T follicular helper cell (primary cell): ENCODE measurements around the gene BCL2.
A peak's percentile ranks its signal among the peaks of the same experiment; 100 is the strongest.

Experiments
- DNase-seq: peaks from one replicate; pipeline ENCODE4 v3.0.0-alpha.2; 2020; ENCODE audit warnings: low read depth

The BCL2 gene

DNA sequence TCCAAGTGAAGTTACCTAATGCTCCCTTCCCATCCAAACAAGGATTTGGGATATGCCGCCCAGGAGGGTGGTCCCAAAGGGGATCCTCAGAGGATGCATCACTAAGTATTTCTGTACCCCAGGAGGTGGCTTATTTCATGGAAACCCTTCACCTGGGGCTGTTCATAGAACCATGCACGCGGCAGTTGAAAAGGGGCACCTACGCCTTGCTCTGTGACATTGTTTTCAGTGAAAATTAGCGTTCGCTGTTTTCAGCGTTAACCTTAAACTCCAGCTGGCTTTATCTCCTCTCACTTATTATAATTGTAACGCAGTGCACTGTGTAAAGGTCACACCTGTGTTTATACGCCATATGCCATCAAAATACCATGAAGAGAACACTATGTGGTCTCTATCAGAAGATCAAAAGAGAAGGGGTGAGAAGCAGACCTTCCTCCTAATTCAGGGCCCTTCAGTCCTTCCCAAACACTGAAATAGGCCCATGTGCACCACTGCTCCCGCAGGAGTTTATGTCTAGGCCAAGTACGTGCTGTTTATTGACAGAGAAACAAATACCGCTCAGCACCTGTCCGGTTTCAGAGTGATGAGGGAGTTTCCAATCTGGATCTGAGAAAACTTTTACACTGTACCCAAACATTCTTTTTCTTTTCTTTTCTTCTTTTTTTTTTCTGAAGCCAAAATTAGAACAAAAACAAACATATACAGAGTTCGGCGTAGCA, 162.1 kb downstream of the BCL2 start:
- no peak for DNase-seq

DNA sequence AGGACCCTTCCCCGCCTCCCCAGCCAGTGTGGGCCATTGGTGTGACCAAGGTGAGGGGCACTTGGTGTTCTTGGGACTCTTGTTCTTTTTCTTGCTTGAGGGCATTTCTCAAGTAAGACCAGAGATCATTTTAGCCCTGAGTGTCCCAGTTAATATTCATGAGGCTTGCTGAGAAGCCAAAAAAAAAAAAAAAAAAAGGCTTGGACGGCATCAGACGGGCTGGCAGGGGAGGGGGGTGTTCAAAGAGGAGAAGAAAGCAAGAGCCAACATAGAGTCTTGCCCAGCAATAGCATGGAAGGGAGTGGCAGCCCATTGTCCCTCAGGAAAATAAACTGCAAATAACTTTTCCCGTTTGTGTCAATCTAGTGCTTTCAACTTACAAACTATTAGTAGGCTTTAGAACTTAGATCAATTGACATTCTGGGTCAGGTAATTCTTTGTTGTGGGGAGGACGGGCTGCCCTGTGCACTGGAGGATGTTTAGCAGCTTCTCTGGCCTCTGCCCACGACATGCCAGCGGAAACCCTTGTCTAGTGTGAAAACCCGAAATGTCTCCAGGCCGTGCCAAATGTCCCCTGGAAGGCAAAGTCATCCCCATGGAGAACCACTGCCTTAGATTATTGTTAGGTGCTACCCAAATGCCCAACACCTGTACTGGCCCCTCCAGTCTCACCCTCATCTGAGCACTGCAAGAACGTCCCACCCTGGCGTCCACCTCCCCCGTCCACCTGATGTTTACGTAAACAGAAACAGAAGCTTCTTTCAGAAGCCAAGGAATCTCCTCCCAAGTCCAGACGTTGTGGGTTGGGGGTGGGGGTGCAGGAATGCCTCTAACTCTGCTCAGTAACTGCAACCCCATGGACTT, 163.4 kb downstream of the BCL2 start:
- no peak for DNase-seq

DNA sequence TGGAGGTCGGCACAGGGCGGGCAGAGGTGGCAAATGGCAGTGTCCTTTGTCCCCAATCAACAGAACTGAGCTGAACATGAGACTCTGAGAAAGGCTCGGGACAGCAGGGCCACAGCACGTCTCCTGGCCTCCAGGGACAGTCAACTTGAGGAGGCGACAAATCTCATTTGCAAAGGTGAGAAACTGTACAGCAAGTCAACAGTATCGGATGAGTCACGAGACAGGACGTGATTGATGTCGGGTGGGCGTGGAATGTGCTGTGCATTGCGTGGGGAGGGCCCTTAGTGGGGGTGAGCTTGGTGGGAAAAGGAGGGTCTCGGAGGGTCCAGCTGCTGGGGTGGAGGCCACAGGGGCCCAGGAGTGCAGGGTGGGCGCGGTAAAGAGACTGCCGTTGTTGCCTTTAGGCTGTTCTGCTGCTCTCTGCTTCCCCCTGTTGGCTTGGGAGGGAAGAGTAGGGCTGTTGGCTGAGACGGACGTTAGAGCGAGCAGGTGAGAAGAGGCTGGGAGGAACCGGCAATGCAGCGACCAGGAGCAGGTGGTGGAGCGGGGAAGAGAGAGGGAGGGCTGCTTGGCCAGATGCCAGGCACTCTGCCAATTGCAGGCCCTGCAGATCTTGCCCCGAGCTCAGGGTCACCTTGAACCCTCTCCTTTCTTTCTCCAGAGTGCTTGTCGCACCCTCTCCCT, 164.3 kb downstream of the BCL2 start:
- peak; percentile 71 for DNase-seq

DNA sequence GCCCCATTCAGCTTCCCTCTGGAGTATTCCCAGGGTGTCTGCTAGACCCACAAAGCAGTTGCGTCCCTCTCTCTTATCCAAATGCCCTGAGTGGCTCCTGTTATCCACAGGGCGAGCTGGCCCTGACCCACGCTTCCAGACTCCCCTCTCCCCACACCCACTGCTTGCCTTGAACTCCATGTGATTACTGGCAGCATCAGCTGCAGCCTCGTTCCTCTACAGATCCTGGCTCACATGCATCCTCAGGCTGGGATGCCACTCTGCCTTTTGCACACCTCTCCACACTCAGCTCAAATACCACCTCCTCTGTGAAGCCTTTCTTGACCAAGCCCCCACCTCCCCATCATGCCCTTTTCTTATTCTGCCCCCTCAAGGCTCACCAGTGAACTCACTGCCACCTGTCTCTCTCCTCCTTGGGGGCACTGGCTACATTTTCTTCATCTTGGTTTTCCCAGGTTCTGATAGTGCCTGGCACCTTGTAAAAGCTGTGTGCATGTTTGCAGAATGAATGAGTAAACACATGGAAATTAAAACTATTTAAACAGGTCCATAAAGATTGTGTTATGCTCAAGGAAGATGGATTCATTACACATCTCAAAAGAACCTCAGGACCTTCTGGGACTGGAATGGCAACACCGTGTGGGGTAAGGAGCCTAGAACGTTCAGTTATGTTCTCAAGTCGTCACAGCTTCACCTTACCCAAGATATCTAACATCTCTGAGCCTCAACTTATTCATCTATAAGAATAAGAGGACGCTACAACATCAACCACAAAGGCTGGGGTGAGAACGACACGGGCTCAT, 165.0 kb downstream of the BCL2 start:
- no peak for DNase-seq

DNA sequence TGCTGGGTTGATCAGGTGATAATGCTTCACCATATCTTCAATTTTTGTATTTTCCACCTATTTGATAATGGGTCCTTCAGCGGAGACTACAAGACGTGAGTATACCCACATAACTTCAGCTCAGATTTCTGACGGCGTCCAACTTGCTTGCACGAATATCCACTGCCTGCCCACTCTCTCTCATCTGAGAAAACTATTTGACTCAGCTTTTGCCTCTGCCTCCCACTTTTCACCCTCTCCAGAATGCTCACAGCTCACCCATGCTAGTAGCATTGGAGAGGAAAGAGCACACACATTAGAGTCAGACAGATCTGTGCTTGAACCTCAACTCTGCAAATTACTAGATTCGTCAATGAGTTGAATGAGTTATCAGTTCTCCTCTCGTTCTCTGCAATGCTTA, 166.8 kb downstream of the BCL2 start:
- DNase-seq = no peak

DNA sequence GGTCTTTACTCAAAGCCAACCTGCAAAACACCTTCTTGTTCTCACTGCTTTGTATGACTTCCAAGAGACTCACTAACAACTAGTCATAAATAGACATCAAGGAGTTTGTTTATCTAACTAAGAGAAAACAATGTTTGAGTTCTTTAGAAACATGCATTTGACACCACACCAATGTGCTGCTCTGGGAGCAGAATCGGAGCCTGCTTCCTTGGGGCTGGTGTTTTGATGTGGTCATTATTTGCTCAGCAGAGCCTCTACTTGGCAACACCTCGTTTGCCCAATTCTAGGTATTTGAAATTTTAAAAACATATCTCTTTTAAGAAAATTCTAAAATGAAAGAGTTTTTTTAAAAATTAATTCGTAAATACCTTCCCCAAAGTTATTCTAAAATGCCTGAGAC, 167.5 kb downstream of the BCL2 start:
- no peak for DNase-seq

DNA sequence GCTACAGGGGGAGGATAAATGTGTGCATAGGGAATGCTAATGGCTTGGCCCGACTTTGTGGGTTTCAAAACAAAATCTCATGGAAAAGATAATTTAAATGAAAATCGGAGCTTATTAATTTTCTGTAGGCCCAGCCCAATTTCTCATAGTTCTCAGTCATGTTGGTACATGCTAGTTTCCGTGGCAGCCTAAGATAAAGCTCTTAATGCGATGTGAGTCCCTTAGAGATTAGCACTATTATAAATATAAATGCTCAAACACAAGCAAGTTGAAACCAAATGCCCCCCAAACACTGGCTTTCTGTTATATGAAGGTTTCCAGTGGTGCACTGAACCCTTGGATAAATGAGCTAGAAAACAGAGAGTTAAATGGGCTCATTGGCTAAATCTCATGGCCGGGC, 168.0 kb downstream of the BCL2 start:
- no peak for DNase-seq

DNA sequence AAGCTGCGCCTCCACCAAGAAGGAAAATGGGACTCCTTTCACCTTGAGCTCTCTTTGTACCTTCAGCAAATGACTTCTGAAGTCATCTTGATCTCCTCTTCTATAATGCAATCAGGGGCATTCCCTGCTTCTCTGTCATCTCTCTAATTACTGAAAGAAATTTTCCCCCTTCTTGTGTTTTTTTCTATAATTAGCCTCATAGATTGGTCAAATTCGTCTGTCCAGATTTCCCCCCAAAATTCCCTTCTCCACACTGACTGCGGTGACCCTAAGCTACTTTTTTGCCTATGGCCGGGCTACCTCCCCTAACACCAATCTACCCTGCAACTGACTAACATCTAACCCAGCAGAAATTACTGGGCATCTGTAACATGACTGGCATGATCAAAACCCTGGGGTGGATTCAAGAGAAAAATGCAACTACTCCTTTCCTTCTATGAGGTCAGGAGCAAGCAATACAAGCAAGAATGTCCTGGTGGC, 168.6 kb downstream of the BCL2 start:
- no peak for DNase-seq

DNA sequence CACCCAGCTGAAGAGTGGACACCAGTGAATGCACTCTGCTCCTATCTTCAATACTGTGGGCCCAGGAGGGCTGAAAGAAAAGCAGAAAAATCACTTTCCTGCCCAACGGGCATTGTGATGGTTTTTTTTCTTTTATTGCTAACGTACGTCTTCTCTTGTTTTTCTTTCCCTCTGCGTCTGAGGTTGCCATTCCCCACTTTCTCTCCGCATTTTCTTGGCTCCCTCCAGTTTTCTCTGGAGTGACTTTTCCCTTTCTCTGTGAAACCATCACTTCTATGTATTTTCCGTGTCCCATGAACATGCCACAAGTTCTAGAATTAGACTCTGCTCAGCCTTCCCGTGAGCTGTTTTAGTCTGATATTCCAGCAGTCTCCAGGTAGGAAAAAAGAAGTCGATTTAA, 169.2 kb downstream of the BCL2 start:
- no peak for DNase-seq

DNA sequence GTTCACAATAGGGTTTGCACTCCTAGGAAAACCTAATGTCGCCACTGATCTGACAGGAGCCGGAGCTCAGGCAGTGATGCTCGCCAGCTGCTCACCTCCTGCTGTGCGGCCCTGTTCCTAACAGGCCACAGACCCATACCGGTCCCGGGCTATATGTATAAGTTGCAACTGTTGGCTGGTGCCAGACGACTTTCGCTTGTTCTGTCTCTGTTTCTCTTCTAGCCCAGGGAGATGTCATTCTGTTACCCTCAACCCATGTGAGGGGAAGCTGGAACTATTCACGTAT, 170.3 kb downstream of the BCL2 start:
- no peak for DNase-seq

DNA sequence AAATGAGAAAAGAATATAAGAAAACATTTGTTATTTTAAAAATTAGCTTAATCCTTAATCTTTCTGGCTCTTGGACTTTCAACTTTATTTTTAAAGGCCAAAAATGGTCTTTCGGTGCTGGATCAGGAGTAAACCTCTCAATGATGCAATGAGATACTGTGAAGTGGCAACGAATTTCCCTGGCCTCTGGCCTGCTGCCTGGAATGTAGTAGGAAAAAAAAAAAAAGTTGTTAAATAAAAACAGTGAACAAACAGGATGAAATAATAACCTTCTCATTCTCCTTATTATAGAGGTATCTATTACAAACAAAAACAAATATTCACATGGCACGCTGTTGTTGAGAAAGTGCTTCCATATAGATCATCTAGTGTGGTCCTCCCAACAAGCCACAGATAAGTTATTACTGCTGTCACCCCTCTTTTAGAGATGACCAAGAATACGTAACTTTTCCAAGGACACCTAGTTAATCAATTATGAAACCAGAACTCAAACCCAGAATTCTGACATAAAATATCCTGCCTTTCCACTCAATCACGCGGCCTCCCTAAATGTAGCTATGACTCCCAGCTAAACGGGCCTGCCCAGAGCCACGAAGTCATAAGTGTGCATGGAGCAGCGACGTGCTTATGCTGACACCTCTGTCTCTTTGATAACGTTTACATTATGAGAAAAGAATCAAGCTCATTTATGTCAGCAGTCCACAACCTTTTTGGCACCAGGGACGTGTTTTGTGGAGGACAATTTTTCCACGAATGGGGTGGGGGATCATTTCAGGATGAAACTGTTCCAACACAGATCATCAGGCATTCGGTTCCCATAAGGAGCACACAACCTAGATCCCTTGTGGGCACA, 170.9 kb downstream of the BCL2 start:
- no peak for DNase-seq

DNA sequence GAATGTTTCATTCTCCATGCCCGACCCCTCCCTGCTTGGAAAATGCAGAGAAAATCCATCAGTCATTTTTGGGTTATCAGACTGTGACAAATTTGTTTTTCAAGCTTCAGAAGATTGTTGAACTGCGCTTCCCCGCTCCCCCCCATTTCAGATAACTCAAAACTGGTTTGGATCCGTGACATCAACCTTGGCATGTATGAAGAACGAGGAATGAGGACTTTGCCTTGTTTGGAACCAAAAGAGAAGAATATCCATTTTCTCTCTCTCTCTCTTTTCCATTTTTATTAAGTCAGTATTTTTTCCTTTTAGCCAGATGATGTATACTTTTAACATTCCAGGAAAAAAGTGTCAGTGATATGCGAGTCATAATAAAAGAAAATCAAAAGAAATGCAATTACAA, 171.6 kb downstream of the BCL2 start:
- no peak for DNase-seq

DNA sequence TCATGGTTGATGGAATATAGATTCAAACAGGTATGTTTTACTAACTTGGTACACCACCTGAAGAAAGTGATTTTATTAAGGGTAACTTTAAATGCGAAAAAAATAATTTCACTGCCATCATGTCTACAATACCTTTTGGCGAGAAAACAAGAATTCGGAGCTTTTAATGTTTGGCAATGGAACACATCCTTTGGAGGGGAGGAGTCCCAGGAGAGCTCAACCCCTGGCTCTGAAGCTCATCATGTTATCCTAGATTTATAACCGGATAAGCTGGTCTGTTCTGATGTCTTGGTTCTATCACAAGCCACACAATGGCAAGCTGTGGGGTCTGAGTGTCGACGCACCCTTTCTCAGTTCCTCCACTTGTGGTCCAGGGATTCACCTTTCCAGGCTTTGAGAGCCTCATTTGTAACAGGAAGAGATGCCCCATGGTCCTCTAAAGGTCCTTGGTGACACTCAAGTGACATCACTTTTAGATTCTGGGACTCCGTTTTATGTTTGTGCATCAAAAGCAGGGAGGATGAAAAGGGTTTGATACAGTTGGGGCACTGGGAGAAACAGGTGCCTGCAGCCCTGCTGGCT, 172.7 kb downstream of the BCL2 start:
- DNase-seq = no peak

DNA sequence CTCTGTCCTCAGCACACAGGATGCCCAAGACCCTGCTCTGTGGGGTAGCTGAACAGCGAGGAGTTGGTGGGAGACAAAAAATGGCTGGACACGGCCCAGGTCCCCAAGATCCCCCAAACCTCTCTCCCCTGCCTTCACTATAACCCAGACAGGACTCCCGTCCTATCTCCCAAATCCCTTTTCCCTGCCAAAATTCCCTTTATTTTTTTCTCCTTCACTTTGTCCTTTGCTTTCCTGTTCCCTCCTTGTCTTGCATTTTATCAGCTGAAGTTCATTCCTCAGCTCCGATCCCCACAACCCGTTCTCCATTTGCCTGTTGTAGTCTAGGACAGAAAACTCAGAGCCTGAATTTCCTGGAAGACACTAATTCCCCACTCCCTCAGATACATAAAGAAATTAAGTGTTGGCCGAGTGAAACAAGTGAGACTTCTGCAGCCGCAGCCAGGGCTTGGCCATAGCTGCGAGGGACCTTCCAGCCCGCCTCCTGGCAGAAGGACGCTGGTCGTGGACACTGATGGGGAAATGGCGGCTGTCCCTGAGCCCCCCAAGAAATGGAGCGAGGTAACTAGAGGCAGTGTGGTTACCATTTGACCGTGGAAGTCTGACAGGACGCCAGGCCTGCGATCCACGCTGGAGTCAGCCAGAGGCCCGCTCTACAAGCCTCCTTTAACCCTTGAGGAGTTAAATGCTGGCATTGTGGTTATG, 173.6 kb downstream of the BCL2 start:
- no peak for DNase-seq

DNA sequence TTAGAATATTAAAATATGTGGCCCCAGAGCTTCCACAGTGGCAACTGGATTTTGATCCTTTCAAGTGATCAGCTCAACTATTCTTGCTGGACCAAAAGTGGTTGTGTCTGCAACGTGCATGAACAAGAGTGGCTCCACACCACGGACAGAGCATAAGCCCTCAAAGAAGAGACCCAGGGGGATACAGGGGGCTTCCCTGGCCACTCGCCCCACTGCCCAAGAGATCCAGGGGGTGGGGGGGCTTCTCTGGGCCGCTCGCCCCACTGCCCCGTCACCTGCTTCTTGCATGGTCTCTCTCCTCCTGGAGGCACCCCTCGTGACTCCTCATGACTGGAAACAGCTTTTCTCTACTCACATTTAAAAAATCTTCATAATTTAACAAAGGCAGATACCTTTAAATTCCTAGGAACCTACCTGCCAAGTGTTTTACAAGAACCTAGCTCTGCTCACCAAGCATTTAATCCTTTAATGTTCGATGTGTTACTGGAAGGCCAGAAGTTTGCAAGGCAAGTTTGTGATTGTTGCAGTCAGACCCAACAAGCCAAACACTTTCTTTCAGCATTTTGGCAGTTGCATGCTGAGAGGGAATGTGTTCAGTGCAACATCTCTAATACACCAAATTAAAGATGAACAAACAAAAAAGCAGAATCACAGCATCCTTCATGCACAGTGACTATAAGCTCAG, 174.3 kb downstream of the BCL2 start:
- DNase-seq = no peak

DNA sequence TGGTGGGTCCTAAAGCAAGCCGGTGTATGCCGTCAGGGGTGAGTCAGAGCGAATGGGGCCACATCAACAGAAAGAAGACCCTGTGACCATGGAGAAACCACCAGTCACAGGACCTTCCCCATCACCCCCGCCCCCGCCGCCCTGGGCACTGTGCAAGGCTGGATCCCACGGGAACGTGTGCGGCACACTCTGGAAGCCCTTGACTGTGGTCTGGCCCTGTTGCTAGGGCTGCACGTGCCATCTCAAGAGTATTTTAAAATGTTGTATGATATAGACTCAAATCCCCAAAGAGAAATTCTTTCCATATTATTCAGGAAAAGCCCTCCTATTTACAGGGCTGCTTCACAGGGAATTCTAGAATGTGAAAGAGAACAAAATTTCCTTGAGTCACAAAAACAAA, 174.8 kb downstream of the BCL2 start:
- no peak for DNase-seq

DNA sequence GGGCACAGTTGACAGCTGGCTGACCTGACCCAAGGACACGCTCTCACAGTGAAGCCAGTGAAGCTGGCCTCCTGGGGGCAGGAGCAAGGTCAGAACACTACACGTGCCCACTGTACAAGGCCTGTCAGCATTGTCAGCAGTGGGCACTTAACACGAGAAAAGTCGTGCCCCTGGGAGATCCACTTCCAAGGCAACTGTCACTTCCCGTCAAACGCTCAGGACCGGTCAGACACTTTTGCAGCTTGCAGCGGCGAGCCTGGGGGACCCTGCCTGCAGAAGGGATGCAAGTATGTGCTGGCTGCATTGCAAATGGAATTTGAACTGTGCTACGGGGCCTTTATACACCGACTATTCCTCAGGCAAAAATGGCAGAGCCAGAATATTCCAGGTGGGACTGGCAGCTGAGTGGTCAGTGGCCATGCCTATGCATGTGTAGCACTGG, 176.2 kb downstream of the BCL2 start:
- DNase-seq = no peak

DNA sequence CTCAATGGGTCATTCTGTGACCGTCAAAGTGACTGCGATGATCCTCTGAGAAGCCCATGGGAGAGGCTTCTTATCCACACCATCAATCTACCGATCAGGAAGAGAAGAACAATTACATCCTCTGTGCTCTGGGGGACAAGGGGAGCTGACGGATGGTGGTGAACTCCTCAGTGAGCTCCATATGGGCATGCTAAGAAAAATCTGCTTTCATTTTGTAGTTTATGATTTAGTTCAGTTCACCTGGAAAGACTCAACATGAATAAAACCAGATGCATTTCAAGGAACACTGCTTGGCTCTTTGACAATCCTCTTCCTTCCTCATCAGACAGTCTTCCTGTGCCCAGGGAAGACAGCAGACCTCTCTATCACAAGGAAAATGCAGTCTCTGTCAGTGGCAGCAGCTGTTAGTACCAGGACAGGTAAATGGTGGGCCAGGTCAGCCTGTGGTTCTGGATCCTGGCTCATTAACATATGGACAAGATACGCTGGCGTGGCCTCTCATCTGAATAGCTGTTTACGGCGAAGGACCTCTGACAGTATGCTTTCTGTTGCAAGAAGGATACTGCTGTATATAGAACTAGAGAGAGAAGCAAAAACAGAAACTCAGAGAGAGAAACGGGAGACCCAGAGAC, 176.9 kb downstream of the BCL2 start:
- no peak for DNase-seq

DNA sequence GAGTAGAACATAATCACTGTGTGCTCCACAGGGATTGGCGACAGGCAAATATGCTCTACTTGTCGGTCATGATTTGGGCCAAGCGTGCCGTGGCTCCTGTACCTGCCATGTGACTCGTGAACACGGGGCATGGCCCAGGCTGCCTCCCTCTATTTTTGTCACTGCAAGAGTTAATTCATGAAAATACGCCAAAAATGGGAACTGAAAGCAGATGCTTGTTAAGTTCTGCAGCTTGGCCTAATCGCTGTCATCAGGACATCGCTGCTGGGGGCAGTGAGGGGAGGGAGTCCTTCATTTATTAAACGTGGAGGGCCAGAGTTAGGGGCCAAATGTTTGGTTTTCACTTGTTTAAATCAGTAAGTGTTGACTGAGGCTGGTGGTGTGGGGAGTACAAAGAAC, 177.8 kb downstream of the BCL2 start:
- no peak for DNase-seq
